Occipital lobe (tissue), 2 donors: Measurements from ENCODE around the gene BACH2. TPM values are rescaled to one million over a fixed set of nuclear protein-coding genes. Genes with fewer than 3 reads are reported as not detected.

Source experiments
- DNase-seq: peaks from one replicate; lab custom pipeline; 2025; lab: John Stamatoyannopoulos, UW
- total RNA-seq: library from RNA; depleted of rRNA; stranded (reverse); fragments of >200 nt; gene quantifications from one replicate; pipeline ENCODE4 v1.2.3, GENCODE V29; 2014

The BACH2 gene
- total RNA-seq, 1 donor from 2014 or later = 65.4 TPM

- DNase-seq = no peak
These were observed 296.5 kb downstream of the BACH2 start for GRCh38 chr6:89999945-90000825.

- DNase-seq = no peak
These were observed 297.5 kb downstream of the BACH2 start for GRCh38 chr6:89999154-89999553.

- no peak for DNase-seq
These were observed 298.9 kb downstream of the BACH2 start for GRCh38 chr6:89997456-89998445.

GRCh38 chr6:89993411-89993810, 303.2 kb downstream of the BACH2 start:
- no peak for DNase-seq

GRCh38 chr6:89992818-89993217, 303.8 kb downstream of the BACH2 start:
- DNase-seq = no peak

- no peak for DNase-seq
These were observed 306.9 kb downstream of the BACH2 start for GRCh38 chr6:89989742-89990141.

GRCh38 chr6:89987830-89988229, 308.8 kb downstream of the BACH2 start:
- no peak for DNase-seq

- DNase-seq = no peak
These were observed 309.5 kb downstream of the BACH2 start for GRCh38 chr6:89987140-89987539.

GRCh38 chr6:89986650-89987074, 310.0 kb downstream of the BACH2 start:
- no peak for DNase-seq

- peak; percentile 54 for DNase-seq
These were observed 310.7 kb downstream of the BACH2 start for GRCh38 chr6:89985751-89986493.

GRCh38 chr6:89984926-89985750, 311.5 kb downstream of the BACH2 start:
- peak; percentile 61 for DNase-seq

- DNase-seq = no peak
These were observed 316.3 kb downstream of the BACH2 start for GRCh38 chr6:89980353-89980752.

GRCh38 chr6:89979481-89980119, 317.0 kb downstream of the BACH2 start:
- no peak for DNase-seq

- DNase-seq = no peak
These were observed 317.9 kb downstream of the BACH2 start for GRCh38 chr6:89978749-89979145.

- DNase-seq = no peak
These were observed 318.6 kb downstream of the BACH2 start for GRCh38 chr6:89977808-89978748.

GRCh38 chr6:89976694-89977020, 320.0 kb downstream of the BACH2 start:
- no peak for DNase-seq

GRCh38 chr6:89975991-89976693, 320.5 kb downstream of the BACH2 start:
- DNase-seq = no peak

GRCh38 chr6:89975366-89975765, 321.3 kb downstream of the BACH2 start:
- DNase-seq = no peak
